BE2C (cell line): Measurements from ENCODE around the gene TCF4.

Experiments
- DNase-seq: peaks from one replicate; pipeline ENCODE4 v3.0.0-alpha.2; 2020
- H3K27me3 ChIP-seq: fragments of 250-450 bp; sonication (Bioruptor Pico); 2 replicates; pipeline ENCODE4 v1.5.1; 2020; ENCODE audit warnings: mild to moderate bottlenecking
- H3K36me3 ChIP-seq: fragments of 250-450 bp; sonication (Bioruptor Pico); 2 replicates; pipeline ENCODE4 v1.5.1; 2020; ENCODE audit warnings: mild to moderate bottlenecking
- H3K4me1 ChIP-seq: fragments of 250-450 bp; sonication (Bioruptor Pico); 2 replicates; pipeline ENCODE4 v1.5.1; 2020
- H3K4me3 ChIP-seq: 2 replicates; pipeline ENCODE4 v1.5.1; 2011; ENCODE audit warnings: low read depth, low read length
- H3K9me3 ChIP-seq: fragments of 250-450 bp; sonication (Bioruptor Pico); 2 replicates; pipeline ENCODE4 v1.5.1; 2020
- TF ChIP-seq, protein P1 (sequence below): IDR thresholded peaks from 2 replicates; pipeline ENCODE4 v1.5.1; 2012; ENCODE audit warnings: mild to moderate bottlenecking, low read depth, low read length

Gene TCF4

GRCh38 chr18:55396979-55397378 lies 191.0 kb downstream of the TCF4 start:
- H3K9me3 ChIP-seq, result no peaks in the 10 kb centered on the region
- peaks cover 17% of the 10 kb centered on the region for H3K4me1 ChIP-seq
- no peaks in the 10 kb centered on the region for H3K27me3 ChIP-seq
- no peak overlapping the region for H3K4me3 ChIP-seq
- DNase-seq, result no peak
- TF ChIP-seq, protein P1, sequence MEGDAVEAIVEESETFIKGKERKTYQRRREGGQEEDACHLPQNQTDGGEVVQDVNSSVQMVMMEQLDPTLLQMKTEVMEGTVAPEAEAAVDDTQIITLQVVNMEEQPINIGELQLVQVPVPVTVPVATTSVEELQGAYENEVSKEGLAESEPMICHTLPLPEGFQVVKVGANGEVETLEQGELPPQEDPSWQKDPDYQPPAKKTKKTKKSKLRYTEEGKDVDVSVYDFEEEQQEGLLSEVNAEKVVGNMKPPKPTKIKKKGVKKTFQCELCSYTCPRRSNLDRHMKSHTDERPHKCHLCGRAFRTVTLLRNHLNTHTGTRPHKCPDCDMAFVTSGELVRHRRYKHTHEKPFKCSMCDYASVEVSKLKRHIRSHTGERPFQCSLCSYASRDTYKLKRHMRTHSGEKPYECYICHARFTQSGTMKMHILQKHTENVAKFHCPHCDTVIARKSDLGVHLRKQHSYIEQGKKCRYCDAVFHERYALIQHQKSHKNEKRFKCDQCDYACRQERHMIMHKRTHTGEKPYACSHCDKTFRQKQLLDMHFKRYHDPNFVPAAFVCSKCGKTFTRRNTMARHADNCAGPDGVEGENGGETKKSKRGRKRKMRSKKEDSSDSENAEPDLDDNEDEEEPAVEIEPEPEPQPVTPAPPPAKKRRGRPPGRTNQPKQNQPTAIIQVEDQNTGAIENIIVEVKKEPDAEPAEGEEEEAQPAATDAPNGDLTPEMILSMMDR, result no peak
- H3K36me3 ChIP-seq, result no peaks in the 10 kb centered on the region; the same call in 1 of the 2 replicates

DNA sequence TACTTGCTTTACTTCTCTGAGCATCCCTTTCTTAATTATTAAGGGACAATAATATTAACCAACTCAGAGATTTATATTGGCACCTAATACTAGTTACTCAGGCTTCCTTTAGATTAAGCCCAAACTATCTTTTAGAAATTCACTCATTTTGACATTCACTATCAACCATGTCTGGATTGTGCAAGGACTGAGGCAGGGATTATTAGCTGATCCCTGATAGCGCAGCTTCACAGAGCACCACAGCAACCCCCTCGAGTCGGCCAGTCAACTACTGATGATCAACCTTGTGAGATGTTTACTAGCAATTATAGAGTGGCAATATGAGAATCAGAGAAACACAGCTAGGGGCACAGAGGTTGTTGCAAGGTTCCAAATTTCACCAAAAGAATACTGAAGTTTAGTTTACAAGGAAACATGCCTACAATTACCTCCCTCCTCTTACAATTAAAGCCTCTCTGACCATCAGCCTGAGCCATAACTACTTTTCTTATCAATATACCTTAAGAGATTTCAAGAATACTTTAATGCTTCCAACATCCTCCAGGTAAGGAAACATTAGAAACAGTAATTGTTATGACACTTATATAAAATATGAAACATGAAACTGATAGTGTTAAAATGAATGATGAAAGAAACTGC lies 191.6 kb downstream of the TCF4 start:
- H3K27me3 ChIP-seq, result no peaks in the 10 kb centered on the region
- H3K4me3 ChIP-seq, result no peak overlapping the region
- H3K4me1 ChIP-seq, result peaks cover 11% of the 10 kb centered on the region
- TF ChIP-seq, protein P1, result no peak
- no peak for DNase-seq
- H3K9me3 ChIP-seq, result no peaks in the 10 kb centered on the region
- no peaks in the 10 kb centered on the region; the same call in 1 of the 2 replicates for H3K36me3 ChIP-seq

GRCh38 chr18:55395799-55396198 lies 192.2 kb downstream of the TCF4 start:
- TF ChIP-seq, protein P1, result no peak
- no peak for DNase-seq
- Histone ChIP-seq H3K36me3 (no peaks in the 10 kb centered on the region; the same call in 1 of the 2 replicates), H3K9me3 (no peaks in the 10 kb centered on the region), H3K4me1 (peaks cover 5% of the 10 kb centered on the region), H3K4me3 (no peak overlapping the region), H3K27me3 (no peaks in the 10 kb centered on the region)

DNA sequence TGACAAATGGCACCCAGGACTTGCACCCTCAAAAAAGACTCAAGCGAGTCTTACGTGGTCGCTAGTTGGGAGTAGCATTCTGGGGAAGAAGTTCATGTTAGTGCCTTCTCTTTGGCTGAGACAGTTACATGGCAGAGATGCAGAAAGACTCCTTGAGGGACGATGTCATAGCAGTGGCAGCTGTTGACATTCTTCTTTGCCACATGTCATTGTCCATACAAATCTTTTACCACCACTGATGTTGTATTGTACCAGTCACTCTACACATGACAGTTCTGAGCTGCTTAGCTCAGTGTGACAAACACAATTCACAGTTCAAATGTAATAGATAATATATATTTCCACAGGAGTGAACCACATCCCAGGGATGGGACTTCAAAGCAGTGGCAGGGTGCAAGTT lies 197.1 kb downstream of the TCF4 start:
- no peaks in the 10 kb centered on the region for H3K27me3 ChIP-seq
- H3K9me3 ChIP-seq, result no peaks in the 10 kb centered on the region
- no peak for DNase-seq
- TF ChIP-seq, protein P1, result no peak
- H3K4me3 ChIP-seq, result no peak overlapping the region
- peaks cover 6% of the 10 kb centered on the region; the same call in 1 of the 2 replicates for H3K4me1 ChIP-seq
- H3K36me3 ChIP-seq, result no peaks in the 10 kb centered on the region

DNA sequence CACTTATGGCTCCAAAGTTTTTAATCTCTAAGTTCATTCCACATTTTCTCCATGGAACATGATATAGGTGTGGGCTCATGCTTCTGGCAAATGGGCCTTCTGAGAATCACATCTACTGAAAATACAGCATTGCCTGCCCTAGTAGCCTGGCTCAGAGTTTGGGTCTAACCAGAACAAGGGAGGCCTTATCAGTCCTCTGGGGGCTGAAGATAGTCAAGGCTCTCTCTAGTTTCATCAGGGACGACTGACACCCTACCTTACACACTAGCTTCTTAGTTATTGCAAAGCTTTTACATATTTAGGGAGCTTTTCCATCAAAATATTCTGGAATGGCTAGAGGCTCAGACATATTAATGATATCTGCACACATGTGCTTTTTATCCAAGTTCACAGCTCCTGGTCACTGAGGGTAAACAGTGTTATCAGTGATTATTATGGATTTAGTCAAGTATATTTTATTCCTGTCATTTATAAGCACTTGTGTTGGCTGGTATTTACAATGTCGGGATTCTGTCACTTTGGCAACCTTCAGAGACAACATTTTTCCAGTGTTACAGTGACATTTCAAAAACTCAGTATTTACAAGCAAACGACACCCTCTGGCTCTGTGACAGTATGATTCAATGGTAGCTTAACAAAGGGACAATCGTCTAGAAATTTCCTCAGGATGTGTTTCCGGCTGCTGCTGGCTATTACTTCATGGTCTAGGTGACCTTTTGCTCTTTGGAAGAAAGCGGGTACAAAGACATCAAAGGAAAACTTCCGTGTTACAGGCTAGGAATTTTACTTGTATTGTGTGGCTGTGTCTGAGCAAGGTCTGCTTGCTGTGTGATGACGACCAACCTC lies 200.6 kb downstream of the TCF4 start:
- TF ChIP-seq, protein P1, result no peak

More for the DNA sequence above, 200.6 kb downstream of the TCF4 start:
- H3K4me3 ChIP-seq, result no peak overlapping the region
- peaks cover 10% of the 10 kb centered on the region; the same call in 1 of the 2 replicates for H3K4me1 ChIP-seq
- H3K9me3 ChIP-seq, result no peaks in the 10 kb centered on the region
- H3K36me3 ChIP-seq, result 0 out of 2 replicates have a peak, but pooled peaks cover 2% of the 10 kb centered on the region
- no peak for DNase-seq
- no peaks in the 10 kb centered on the region for H3K27me3 ChIP-seq
